SK-N-SH treated with all-trans-retinoic acid at 6 μM for 48 hours (cell line): ENCODE measurements around the gene ZNF622.

Experiments
- ARNTL ChIP-seq: fragments of 450-650 bp; formaldehyde crosslinking; IDR thresholded peaks from 2 replicates; pipeline ENCODE4 v1.5.0; 2020; ENCODE audit warnings: low read depth, mild to moderate bottlenecking, moderate library complexity, borderline replicate concordance
- BACH2 ChIP-seq: fragments of 250-450 bp; sonication (Bioruptor Pico); IDR thresholded peaks from 2 replicates; pipeline ENCODE4 v1.9.0; 2021; ENCODE audit warnings: mild to moderate bottlenecking, borderline replicate concordance
- CREB5 ChIP-seq: fragments of 250-450 bp; sonication (Bioruptor Pico); IDR thresholded peaks from 2 replicates; pipeline ENCODE4 v1.5.1; 2020; ENCODE audit warnings: low read depth, mild to moderate bottlenecking, moderate library complexity
- CSRNP3 ChIP-seq: fragments of 250-450 bp; sonication (Bioruptor Pico); IDR thresholded peaks from 2 replicates; pipeline ENCODE4 v1.5.1; 2021; ENCODE audit warnings: mild to moderate bottlenecking, moderate library complexity
- GLIS3 ChIP-seq: fragments of 250-450 bp; sonication (Bioruptor Pico); IDR thresholded peaks from 2 replicates; pipeline ENCODE4 v1.5.0; 2020; ENCODE audit warnings: mild to moderate bottlenecking, moderate library complexity
- PATZ1 ChIP-seq: fragments of 250-450 bp; sonication (Bioruptor Pico); IDR thresholded peaks from 2 replicates; pipeline ENCODE4 v1.8.0; 2020; ENCODE audit warnings: mild to moderate bottlenecking, moderate library complexity, borderline replicate concordance
- PPARA ChIP-seq: fragments of 250-450 bp; sonication (Bioruptor Pico); IDR thresholded peaks from 2 replicates; pipeline ENCODE4 v1.5.0; 2020; ENCODE audit warnings: mild to moderate bottlenecking, borderline replicate concordance
- RARB ChIP-seq: fragments of 250-450 bp; sonication (Bioruptor Pico); IDR thresholded peaks from 2 replicates; pipeline ENCODE4 v1.8.0; 2021; ENCODE audit warnings: mild to moderate bottlenecking, moderate library complexity
- SNAI2 ChIP-seq: fragments of 250-450 bp; sonication (Bioruptor Pico); IDR thresholded peaks from 2 replicates; pipeline ENCODE4 v1.5.0; 2020; ENCODE audit warnings: mild to moderate bottlenecking, moderate library complexity
- TOX ChIP-seq: fragments of 250-450 bp; sonication (Bioruptor Pico); IDR thresholded peaks from 2 replicates; pipeline ENCODE4 v1.8.0; 2021; ENCODE audit warnings: mild to moderate bottlenecking, moderate library complexity, borderline replicate concordance
- ZC3H10 ChIP-seq: fragments of 250-450 bp; sonication (Bioruptor Pico); IDR thresholded peaks from 2 replicates; pipeline ENCODE4 v1.5.1; 2021; ENCODE audit warnings: mild to moderate bottlenecking, moderate library complexity
- ZFP30 ChIP-seq: fragments of 450-650 bp; formaldehyde crosslinking; IDR thresholded peaks from 2 replicates; pipeline ENCODE4 v1.5.0; 2022; ENCODE audit warnings: mild to moderate bottlenecking, moderate library complexity
- ZNF70 ChIP-seq: fragments of 450-650 bp; formaldehyde crosslinking; IDR thresholded peaks from 2 replicates; pipeline ENCODE4 v1.5.0; 2020; ENCODE audit warnings: mild to moderate bottlenecking, moderate library complexity
- ZNF8 ChIP-seq: fragments of 450-650 bp; formaldehyde crosslinking; IDR thresholded peaks from 2 replicates; pipeline ENCODE4 v1.5.0; 2020; ENCODE audit warnings: mild to moderate bottlenecking, moderate library complexity

GRCh38 chr5:16497546-16497945 is 31.9 kb upstream of the ZNF622 start:
- TF ChIP-seq PATZ1 (CRISPR knock-in tag) (no peak), ARNTL (CRISPR knock-in tag) (no peak), TOX (CRISPR knock-in tag) (no peak), ZC3H10 (no peak), PPARA (CRISPR knock-in tag) (no peak), SNAI2 (CRISPR knock-in tag) (no peak), CREB5 (CRISPR knock-in tag) (no peak), CSRNP3 (CRISPR knock-in tag) (no peak), ZFP30 (CRISPR knock-in tag) (no peak), GLIS3 (no peak), ZNF8 (CRISPR knock-in tag) (no peak), BACH2 (CRISPR knock-in tag) (no peak), ZNF70 (CRISPR knock-in tag) (no peak), RARB (CRISPR knock-in tag) (no peak)
